Kidney epithelial cell (primary cell): Measurements from ENCODE around the gene ISM2. TPM values are rescaled to one million over a fixed set of nuclear protein-coding genes. Genes with fewer than 3 reads are reported as not detected.
"Not testable (repeated sequence)": the region's sequence is repeated elsewhere in the genome, so short reads cannot be mapped to it uniquely, and the experiment has no call there.

Experiments used
- DNase-seq: peaks from one replicate; pipeline ENCODE4 v3.0.0-alpha.2; 2010; ENCODE audit warnings: low read depth
- H3K27me3 ChIP-seq: 2 replicates; pipeline ENCODE4 v1.6.0; 2011; ENCODE audit warnings: low read length; ENCODE audit not compliant: control insufficient read depth, insufficient read depth
- H3K36me3 ChIP-seq: 2 replicates; pipeline ENCODE4 v1.5.1; 2011; ENCODE audit warnings: low read length; ENCODE audit not compliant: control insufficient read depth, insufficient read depth
- H3K4me3 ChIP-seq: 2 replicates; pipeline ENCODE4 v1.5.1; 2011; ENCODE audit warnings: low read depth, mild to moderate bottlenecking, control low read depth, low read length
- total RNA-seq: library from RNA; depleted of rRNA; stranded (reverse); fragments of >200 nt; gene quantifications from 2 replicates; pipeline ENCODE4 v1.2.3, GENCODE V29; 2015
- TF ChIP-seq, protein P1 (sequence below): IDR thresholded peaks from 2 replicates; pipeline ENCODE4 v1.5.1; 2011; ENCODE audit warnings: mild to moderate bottlenecking, moderate library complexity, low read length, control low read depth, inconsistent platforms; ENCODE audit not compliant: insufficient read depth, poor library complexity, severe bottlenecking

ISM2 gene
- total RNA-seq, result 0.13 and 1.2 TPM in 2 replicates

GRCh38 chr14:77498120-77498979 is at the start of gene ISM2:
Gene ISM2 (minus strand): TSS chr14:77498816. CDS start chr14:77498793, 23 bp downstream.
- TF ChIP-seq, protein P1, sequence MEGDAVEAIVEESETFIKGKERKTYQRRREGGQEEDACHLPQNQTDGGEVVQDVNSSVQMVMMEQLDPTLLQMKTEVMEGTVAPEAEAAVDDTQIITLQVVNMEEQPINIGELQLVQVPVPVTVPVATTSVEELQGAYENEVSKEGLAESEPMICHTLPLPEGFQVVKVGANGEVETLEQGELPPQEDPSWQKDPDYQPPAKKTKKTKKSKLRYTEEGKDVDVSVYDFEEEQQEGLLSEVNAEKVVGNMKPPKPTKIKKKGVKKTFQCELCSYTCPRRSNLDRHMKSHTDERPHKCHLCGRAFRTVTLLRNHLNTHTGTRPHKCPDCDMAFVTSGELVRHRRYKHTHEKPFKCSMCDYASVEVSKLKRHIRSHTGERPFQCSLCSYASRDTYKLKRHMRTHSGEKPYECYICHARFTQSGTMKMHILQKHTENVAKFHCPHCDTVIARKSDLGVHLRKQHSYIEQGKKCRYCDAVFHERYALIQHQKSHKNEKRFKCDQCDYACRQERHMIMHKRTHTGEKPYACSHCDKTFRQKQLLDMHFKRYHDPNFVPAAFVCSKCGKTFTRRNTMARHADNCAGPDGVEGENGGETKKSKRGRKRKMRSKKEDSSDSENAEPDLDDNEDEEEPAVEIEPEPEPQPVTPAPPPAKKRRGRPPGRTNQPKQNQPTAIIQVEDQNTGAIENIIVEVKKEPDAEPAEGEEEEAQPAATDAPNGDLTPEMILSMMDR, result no peak
- H3K4me3 ChIP-seq, result peak within 1 kb of the TSS; percentile 40
- DNase-seq, result no peak

DNA sequence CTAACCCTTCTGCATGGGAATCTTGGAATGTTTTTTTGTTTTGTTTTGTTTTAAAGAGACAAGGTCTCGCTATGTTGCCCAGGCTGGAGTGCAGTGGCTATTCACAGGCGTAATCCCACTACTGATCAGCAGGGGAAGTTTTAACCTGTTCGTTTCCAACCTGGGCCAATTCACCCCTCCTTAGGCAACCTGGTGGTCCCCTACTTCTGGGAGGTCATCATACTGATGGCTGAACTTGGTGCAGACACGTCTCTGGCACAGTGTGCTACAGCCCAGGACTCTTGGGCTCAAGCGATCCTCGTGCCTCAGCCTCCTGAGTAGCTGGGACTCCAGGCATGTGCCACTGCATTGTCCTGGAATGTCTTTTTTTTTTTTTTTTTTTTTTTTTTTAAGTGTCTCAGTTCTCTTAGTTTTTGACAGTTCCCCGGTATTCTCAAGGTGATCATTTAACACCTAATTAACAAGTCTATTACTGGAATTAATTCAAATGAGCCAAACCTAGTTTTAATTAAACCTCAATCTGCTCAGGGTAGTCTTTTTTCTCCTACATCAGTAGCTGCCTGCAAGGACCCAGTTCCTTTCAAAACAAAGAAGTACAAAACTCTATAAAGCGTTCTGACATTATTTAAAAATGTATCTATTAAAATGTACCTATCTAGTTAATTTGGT is 49.0 kb upstream of the ISM2 start:
- DNase-seq, result no peak
- Histone ChIP-seq H3K27me3 (no peaks in the 10 kb centered on the region), H3K36me3 (no peaks in the 10 kb centered on the region), H3K4me3 (no peak overlapping the region)
- TF ChIP-seq, protein P1, result no peak

More at GRCh38 chr14:77498120-77498979, at the start of gene ISM2:
- H3K27me3 ChIP-seq, result peaks cover 28% of the 10 kb centered on the region
- H3K36me3 ChIP-seq, result no peaks in the 10 kb centered on the region

DNA sequence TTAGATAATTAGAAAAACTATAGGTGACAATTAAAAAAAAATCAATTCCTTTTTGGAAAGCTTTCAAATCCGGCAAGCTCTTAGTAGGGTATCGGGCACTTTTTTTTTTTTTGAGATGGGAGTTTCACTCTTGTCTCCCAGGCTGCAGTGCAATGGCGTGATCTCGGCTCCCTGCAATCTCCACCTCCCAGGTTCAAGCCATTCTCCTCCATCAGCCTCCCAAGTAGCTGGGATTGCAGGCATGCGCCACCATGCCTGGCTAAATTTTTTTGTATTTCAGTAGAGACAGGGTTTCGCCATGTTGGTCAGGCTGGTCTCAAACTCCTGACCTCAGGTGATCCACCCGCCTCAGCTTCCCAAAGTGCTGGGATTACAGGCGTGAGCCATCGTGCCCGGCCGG is 46.6 kb upstream of the ISM2 start:
- not testable (repeated sequence) for H3K4me3 ChIP-seq, H3K36me3 ChIP-seq, DNase-seq, H3K27me3 ChIP-seq

- no peak for DNase-seq
- Histone ChIP-seq H3K36me3 (no peaks in the 10 kb centered on the region), H3K27me3 (no peaks in the 10 kb centered on the region), H3K4me3 (no peak overlapping the region)
- TF ChIP-seq, protein P1, result no peak
Measured at GRCh38 chr14:77544571-77544970, 46.0 kb upstream of the ISM2 start.

DNA sequence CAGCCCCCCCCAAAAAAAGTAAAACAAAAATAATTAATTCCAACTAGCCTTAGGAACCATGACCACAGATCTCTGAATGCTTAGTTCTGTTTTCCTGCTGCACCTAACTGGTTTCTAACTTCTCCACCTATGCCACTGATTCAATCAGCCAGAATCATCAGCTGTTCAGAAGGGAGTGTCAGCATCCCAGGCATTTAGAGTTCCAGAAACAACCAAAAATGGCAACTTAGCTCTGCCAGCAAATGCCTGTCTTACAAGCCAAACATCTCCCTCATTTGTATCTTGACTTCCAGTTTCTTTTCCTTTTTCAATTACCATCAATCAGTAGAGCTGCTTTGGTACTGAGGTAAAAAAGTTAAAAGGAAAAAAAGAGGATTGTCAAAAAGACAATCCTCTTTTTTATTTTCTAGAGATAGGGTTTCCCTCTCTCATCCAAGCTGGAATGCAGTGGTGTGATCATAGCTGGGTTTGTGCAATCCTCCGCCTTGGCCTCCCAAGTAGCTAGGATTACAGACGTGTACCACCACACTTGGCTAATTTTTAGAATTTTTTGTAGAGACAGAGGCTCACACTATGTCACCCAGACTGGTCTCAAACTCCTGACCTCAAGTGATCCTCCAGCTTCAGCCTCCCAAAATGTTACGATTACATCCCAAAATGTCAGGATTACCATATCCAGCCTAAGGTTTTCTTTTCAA is 45.2 kb upstream of the ISM2 start:
- Histone ChIP-seq H3K36me3 (no peaks in the 10 kb centered on the region), H3K4me3 (no peak overlapping the region), H3K27me3 (no peaks in the 10 kb centered on the region)
- DNase-seq, result no peak
- TF ChIP-seq, protein P1, result no peak

- no peaks in the 10 kb centered on the region for H3K27me3 ChIP-seq
- no peak for DNase-seq
- TF ChIP-seq, protein P1, result no peak
- H3K4me3 ChIP-seq, result no peak overlapping the region
- no peaks in the 10 kb centered on the region for H3K36me3 ChIP-seq
Measured at GRCh38 chr14:77543240-77543551, 44.6 kb upstream of the ISM2 start.
